Keratinocyte (primary cell): Measurements from ENCODE around the gene SLAMF1. TPM values are rescaled to one million over a fixed set of nuclear protein-coding genes. Genes with fewer than 3 reads are reported as not detected.

Source experiments
- DNase-seq: peaks from one replicate; pipeline ENCODE4 v3.0.0-alpha.2; 2011; ENCODE audit warnings: low read depth, missing footprints, low spot score
- FAIRE-seq: peaks from 2 replicates; lab custom pipeline; 2011; peaks lifted over from hg19 to GRCh38; lab: Jason Lieb, UNC
- H2AFZ ChIP-seq: 2 replicates; pipeline ENCODE4 v1.6.0; 2012; ENCODE audit warnings: low read length, control low read depth, inconsistent platforms; ENCODE audit not compliant: control insufficient read depth
- H3K27ac ChIP-seq: 2 replicates; pipeline ENCODE4 v1.5.1; 2011; ENCODE audit warnings: low read length; ENCODE audit not compliant: control insufficient read depth, insufficient read depth
- H3K27me3 ChIP-seq: 3 replicates; pipeline ENCODE4 v1.6.0; 2011; ENCODE audit warnings: low read length; ENCODE audit not compliant: control insufficient read depth, insufficient read depth; ENCODE audit errors: extremely low read depth
- H3K36me3 ChIP-seq, 2 experiments: 2 replicates in 1 of 2; 3 replicates in 1 of 2; pipeline ENCODE4 v1.5.1; 2011; ENCODE audit warnings: low read length in 2 of 2, mild to moderate bottlenecking in 1 of 2; ENCODE audit not compliant: control insufficient read depth in 2 of 2, insufficient read depth in 2 of 2; ENCODE audit errors: extremely low read depth in 1 of 2
- H3K4me1 ChIP-seq: 3 replicates; pipeline ENCODE4 v1.5.1; 2011; ENCODE audit warnings: low read length; ENCODE audit not compliant: control insufficient read depth, insufficient read depth; ENCODE audit errors: extremely low read depth
- H3K4me2 ChIP-seq: 3 replicates; pipeline ENCODE4 v1.6.0; 2011; ENCODE audit warnings: low read depth, low read length; ENCODE audit not compliant: control insufficient read depth, insufficient read depth; ENCODE audit errors: extremely low read depth
- H3K4me3 ChIP-seq, 3 experiments: fragments of 200-600 bp in 1 of 3; sonication (generic) in 1 of 3; 2 replicates in 2 of 3; 3 replicates in 1 of 3; pipeline ENCODE4 v1.5.1; 2011 to 2016; ENCODE audit warnings: low read length in 3 of 3, mild to moderate bottlenecking in 3 of 3, control low read depth in 2 of 3, inconsistent platforms in 1 of 3, low read depth in 1 of 3, mixed read lengths in 1 of 3, mixed run types in 1 of 3, moderate library complexity in 1 of 3; ENCODE audit not compliant: control insufficient read depth in 2 of 3, insufficient read depth in 2 of 3; ENCODE audit errors: extremely low read depth in 1 of 3
- H3K79me2 ChIP-seq: 2 replicates; pipeline ENCODE4 v1.6.0; 2012; ENCODE audit warnings: low read length; ENCODE audit not compliant: control insufficient read depth, insufficient read depth
- H3K9ac ChIP-seq: 3 replicates; pipeline ENCODE4 v1.6.0; 2011; ENCODE audit warnings: low read length; ENCODE audit not compliant: control insufficient read depth, insufficient read depth; ENCODE audit errors: extremely low read depth
- H3K9me1 ChIP-seq: 3 replicates; pipeline ENCODE4 v1.6.0; 2011; ENCODE audit warnings: low read length; ENCODE audit not compliant: control insufficient read depth, insufficient read depth; ENCODE audit errors: extremely low read depth
- H3K9me3 ChIP-seq: 2 replicates; pipeline ENCODE4 v1.5.1; 2012; ENCODE audit warnings: low read depth, low read length; ENCODE audit not compliant: control insufficient read depth
- H4K20me1 ChIP-seq: 3 replicates; pipeline ENCODE4 v1.6.0; 2011; ENCODE audit warnings: low read length; ENCODE audit not compliant: control insufficient read depth, insufficient read depth; ENCODE audit errors: extremely low read depth
- CTCF ChIP-seq, 3 experiments: IDR thresholded peaks in 1 of 3; conservative IDR thresholded peaks in 1 of 3; optimal IDR thresholded peaks in 1 of 3; 2 replicates in 2 of 3; 3 replicates in 1 of 3; pipeline versions ENCODE3 to v1.5.1; 2011; ENCODE audit warnings: low read length in 3 of 3, mild to moderate bottlenecking in 3 of 3, moderate library complexity in 2 of 3, control low read depth in 1 of 3, inconsistent platforms in 1 of 3; ENCODE audit not compliant: insufficient read depth in 2 of 3; ENCODE audit errors: extremely low read depth in 1 of 3
- EZH2 ChIP-seq: IDR thresholded peaks from one replicate; pipeline ENCODE4 v1.6.1; 2012; ENCODE audit warnings: inconsistent platforms, mild to moderate bottlenecking, low read length, moderate library complexity
- dilution Hi-C: fragments of 300-500 bp; cut with MboI; formaldehyde crosslinking; loops from one replicate; pipeline ENCODE4 v1.7.0; 2020; ENCODE audit warnings: low sequenced_read_pairs; ENCODE audit not compliant: extremely low pct_ligation_motif_present
- polyA plus RNA-seq, 5 experiments: library from polyadenylated mRNA; depleted of rRNA in 3 of 5; stranded (reverse) in 3 of 5; stranded (forward) in 1 of 5; unstranded in 1 of 5; fragments of >200 nt; gene quantifications; 1 replicate in 1 of 5; 2 replicates in 3 of 5; 3 replicates in 1 of 5; pipeline versions ENCODE4 v1.2.1 to v1.2.3, GENCODE V29; 2011 to 2012; ENCODE audit warnings: missing spikeins in 2 of 5, low read depth in 1 of 5, low replicate concordance in 1 of 5

Gene SLAMF1
- polyA plus RNA-seq, 1 donor (not counting 4 experiments of a cell fraction or from before 2014, with no cell fraction given), result not detected

- Histone ChIP-seq H4K20me1 (no peaks in the 10 kb centered on the region), H2AFZ (no peak overlapping the region), H3K79me2 (no peaks in the 10 kb centered on the region), H3K9me1 (no peaks in the 10 kb centered on the region), H3K9me3 (no peaks in the 10 kb centered on the region), H3K4me1 (no peaks in the 10 kb centered on the region), H3K9ac (no peak overlapping the region), H3K27me3 (no peaks in the 10 kb centered on the region), H3K27ac (no peak overlapping the region), H3K36me3 (no peaks in the 10 kb centered on the region), H3K4me2 (no peak overlapping the region), H3K4me3 (no peak overlapping the region)
- dilution Hi-C loops, result no loop called here
- FAIRE-seq (no peak), DNase-seq (no peak)
- TF ChIP-seq EZH2 (no peak), CTCF (optimal IDR thresholded peaks at IDR 0.05 in 1 of 3, IDR thresholded peaks at IDR 0.05 in 1 of 3, conservative IDR thresholded peaks at IDR 0.05 in 1 of 3; ENCODE audit: extremely low read depth in 1 of 3, insufficient read depth in 2 of 3, low read length in 3 of 3) (no peak)
Observed at GRCh38 chr1:160665330-160666078, 18.7 kb upstream of the SLAMF1 start.

- Histone ChIP-seq H3K9ac (no peak overlapping the region), H3K4me1 (no peaks in the 10 kb centered on the region), H2AFZ (no peak overlapping the region), H3K4me3 (no peak overlapping the region), H3K36me3 (no peaks in the 10 kb centered on the region), H3K27ac (no peak overlapping the region), H3K27me3 (no peaks in the 10 kb centered on the region), H3K9me1 (no peaks in the 10 kb centered on the region), H4K20me1 (no peaks in the 10 kb centered on the region), H3K4me2 (no peak overlapping the region), H3K79me2 (no peaks in the 10 kb centered on the region), H3K9me3 (no peaks in the 10 kb centered on the region)
- dilution Hi-C loops, result no loop called here
- FAIRE-seq, result no peak
- TF ChIP-seq CTCF (optimal IDR thresholded peaks at IDR 0.05 in 1 of 3, IDR thresholded peaks at IDR 0.05 in 1 of 3, conservative IDR thresholded peaks at IDR 0.05 in 1 of 3; ENCODE audit: extremely low read depth in 1 of 3, insufficient read depth in 2 of 3, low read length in 3 of 3) (no peak), EZH2 (no peak)
- no peak for DNase-seq
Observed at GRCh38 chr1:160664573-160665051, 17.8 kb upstream of the SLAMF1 start.
